Germinal center (tissue), 1 donor: ENCODE measurements around the gene ADGRA3.
"Not testable (repeated sequence)": the region's sequence is repeated elsewhere in the genome, so short reads cannot be mapped to it uniquely, and the experiment has no call there.

ENCODE experiments used
- DNase-seq: peaks from one replicate; pipeline ENCODE4 v3.0.0; 2012; ENCODE audit warnings: mixed read lengths, low spot score

Gene ADGRA3

DNA sequence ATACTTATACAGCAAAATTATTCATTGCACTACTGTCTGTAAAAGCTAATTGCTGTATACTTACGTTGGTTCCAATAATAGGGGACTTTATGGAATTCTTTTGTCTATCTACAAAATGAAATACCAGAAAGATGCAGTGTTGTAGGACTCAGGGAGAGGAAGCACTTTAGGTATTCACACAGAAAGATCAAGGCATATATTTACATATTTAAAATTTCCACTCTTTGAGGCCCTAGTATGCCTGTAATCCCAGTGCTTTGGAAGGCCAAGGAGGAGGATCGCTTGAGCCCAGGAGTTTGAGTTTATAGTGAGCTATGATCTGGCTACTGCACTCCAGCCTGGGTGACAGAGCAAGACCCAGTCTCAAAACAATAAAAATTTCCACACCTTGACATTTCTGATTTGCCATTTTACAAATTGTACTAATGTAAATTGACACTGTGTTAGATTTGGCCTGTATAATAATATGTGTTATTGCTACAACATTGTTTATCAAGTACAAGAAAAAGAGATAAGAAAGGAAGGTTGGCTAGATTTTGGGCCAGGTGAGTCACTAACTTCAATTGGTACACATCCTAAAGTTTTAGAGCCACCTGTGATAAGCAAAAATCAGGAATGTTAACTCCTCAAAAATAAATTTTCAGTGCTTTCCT lies 35.1 kb downstream of the ADGRA3 start:
- DNase-seq, result no peak

DNA sequence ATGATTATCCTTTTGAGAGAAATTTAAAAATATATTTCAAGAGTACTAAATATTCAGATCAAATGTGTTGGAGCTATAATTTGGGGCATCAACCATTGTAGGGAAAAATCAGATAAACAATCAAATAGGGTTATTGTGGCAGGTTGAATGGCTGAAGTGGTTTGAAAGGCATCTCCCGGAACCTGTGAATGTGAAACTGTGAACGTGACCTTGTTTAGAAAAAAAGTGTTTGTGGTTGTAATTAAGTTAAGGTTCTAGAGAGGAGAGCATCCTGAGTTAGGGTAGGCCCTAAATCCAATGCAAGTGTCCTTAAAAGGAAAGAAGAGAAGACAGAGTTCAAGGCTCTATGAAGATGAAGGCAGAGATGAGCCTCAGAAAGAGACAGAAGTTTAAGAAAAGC lies 37.4 kb downstream of the ADGRA3 start:
- DNase-seq, result no peak

DNA sequence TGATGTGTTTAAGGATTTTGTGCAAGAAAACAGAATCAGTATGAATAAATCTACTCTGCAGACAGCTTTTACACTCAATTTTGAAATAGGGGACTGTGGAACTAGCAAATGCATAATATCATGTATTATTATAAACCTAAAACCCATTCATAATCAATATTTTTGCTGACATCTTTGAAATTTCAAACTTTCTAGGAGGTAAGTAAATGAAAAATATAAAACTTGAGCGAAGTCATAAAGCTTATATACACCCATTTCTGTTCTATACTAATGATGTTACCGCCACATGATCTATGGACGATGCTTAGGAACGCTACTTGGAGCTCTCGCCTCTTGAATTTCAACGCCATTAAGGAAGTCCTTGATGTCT lies 38.1 kb downstream of the ADGRA3 start:
- DNase-seq, result no peak

DNA sequence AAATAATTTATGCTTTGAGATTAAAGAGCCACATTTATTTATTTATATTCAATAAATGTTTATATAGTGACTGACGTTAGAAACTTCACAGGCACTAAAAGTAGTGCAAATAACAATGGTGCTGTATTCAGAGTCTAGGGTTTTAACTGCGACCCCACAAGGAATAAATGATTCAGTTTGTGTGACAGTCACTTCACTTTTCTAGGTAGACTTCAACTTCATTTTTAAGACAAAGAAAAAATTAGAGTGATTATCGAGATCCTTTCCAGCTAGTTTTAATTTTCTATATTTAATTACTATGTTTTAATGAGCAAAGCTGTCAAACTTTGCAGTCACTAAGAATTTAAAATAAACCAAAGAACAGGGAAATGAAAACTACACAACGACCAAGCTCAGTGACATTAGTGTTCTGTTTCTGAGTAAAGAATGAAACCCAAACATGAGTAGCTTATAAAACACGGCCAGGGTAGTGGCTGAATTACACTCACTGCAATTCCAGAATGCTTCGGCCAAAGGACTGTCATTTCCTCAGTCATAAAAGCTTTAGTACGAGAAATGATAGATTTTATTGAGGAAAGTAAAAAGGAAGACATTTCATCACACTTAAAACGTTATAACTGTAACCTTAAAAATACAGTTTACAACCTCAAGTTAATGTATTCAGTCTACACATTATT lies 38.6 kb downstream of the ADGRA3 start:
- DNase-seq, result no peak

DNA sequence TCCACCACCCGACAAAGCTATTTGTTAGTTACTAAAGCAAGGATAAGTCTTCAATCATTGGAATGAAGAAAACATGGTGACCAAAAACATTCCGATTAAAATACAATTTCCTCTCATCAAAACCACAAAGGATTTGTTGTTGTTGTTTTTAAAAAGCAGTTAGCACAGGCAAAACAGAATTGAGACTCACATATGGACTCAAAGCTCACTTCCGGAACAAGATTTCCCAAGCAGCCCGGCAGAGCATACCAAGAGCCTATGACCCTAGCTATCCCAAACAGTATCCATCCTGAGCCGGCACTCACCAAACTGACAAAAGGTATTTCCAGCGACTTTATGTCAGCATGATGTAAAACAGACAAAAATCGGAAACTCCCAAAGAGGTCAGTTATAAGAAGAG lies 39.9 kb downstream of the ADGRA3 start:
- no peak for DNase-seq

DNA sequence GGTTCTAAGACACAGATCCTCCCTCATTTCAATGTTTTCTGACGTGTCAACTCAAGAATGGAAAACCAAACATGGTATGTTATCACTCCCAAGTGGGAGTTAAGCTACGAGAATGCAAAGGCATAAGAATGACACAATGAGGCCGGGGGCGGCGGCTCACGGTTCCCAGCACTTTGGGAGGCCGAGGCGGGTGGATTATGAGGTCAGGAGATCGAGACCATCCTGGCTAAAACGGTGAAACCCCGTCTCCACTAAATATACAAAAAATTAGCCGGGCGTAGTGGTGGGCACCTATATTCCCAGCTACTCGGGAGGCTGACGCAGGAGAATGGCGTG lies 40.6 kb downstream of the ADGRA3 start:
- not testable (repeated sequence) for DNase-seq

DNA sequence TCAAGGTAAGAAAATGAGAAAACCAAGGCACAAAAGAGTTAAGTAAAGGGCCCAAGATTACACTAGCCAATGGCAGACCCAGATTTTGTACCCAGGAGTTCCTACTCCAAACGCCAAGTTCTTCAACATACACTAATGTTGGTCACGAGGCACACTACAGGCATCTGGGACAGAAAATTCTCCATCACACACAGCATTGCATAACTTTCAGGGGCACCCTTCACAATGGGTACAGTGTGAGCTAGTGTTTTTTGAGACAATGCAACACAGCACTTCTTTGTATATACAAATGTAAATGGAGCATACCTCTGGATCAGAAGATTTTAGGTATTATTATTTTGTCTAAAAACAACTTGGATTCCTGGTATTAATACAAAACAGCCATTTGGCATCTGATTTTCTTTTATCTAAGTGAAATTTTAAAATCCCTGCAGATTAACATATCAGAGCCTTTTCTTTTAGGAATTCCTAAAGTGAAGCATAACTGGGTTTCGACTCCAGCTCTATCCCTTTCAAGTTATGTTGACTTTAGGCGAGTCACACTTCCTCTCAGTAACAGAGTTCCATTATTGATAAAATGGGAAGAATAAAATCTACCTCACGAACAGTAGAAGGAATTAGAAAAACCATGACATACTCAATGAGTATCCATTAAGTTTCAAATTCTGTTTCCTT lies 41.1 kb downstream of the ADGRA3 start:
- no peak for DNase-seq

DNA sequence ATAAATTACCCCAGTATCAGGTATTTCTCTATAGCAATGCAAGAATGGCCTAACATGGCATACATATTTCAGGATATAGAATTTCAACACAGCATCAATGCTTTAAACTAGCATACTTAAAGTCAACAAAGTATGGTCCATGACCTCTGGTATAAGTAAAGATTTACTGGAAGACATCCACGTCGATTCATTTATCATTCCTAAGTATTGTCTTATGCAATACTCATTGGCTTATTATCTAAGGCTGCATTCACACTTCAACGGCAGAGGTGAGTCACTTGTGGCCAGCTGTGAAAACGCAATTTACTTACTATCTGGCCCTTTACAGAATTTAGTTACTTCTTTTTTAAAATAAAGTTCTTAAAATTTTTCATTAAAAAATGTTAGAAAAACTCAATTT lies 42.6 kb downstream of the ADGRA3 start:
- DNase-seq, result no peak

DNA sequence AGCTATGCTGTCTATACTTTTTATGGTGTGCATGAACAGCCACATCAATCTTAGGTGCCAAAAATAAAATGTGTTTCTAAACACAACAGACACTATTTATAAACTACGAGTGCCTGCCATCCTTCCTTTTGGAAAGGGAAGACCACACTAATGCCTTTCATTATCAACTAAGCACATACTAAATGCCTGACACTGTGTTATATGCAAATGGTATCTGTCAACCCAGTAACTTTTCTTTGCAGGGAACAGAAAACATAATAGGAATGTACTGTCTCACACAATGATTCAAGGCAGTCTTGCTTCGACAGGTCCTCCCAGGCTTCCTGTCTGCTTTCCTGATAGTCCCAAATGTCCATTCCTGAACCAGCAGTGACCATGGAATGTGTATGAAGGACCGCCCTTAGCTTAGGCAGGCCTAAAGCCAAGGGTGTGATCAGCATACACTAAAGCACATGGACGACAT lies 43.8 kb downstream of the ADGRA3 start:
- DNase-seq, result no peak

DNA sequence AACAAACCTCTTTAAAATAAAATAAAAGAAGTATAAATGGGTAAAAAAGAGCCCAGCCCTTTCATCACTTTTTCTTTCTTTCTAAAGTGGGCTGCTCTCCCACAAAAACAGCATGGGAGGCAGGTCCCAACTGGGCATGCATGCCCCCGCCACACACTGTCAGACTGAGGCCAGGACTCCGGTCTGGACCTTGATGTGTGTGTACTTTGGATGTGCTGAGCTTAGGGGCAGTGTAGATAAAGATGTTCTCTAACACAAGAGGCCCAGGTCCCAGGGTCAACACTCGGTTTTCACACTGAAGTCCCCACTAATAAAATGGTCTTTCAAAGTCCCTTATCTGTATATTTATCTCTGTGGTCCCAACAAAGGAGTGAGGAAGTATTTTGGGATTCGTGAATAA lies 44.4 kb downstream of the ADGRA3 start:
- no peak for DNase-seq

DNA sequence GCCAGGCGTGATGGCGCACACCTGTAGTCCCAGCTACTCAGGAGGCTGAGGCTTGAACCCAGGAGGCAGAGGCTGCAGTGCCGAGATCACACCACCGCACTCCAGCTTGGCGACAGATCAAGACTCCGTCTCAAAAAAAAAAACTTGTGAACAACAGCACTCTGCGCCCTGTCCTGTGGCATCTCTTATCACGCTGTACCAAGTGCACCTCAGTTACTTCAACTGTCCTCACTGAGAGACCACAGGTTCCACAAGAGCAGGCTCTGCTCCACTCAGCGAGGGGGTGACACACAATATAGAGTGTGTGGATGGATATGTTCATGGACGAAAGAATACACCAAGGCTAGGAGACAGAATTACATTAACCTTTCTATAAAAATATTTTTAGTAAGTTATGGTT lies 49.3 kb downstream of the ADGRA3 start:
- DNase-seq, result no peak

DNA sequence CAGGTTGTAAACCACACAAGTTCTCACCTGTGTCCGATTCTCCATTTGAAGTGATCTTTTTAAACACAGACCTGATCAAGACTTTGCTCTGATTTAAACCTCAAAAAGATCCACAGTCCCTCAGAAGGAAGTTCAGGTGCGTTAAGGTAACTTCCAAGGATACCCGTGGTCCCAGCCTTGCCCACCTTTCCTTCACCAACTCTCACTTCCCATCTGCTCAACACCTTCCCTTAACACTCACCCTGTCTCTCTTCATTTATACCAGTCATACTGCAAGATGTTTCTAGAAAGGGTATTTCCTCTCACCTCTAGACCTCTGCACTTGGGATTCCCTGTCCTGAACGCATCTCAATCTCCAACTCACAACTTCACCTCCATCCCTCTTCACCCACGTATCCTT lies 49.9 kb downstream of the ADGRA3 start:
- no peak for DNase-seq

DNA sequence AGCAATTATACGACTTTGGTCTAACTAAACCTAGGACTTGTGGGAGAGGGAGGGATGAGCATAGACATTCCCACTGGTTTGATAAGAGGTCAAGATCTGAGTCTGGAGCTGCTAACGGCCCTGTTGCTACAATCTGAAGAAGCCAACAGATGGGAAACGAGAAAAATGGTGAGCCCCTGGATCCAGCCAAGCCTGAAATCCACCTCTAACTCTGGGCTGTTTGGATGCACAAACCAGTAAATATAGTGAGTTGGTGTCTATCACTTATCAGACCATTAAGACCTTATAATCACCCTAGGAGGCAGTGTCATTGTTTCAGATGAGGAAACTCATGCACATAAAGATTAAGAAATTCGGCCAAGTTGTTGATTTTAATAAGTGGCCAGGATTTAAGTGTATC lies 50.5 kb downstream of the ADGRA3 start:
- DNase-seq, result no peak

DNA sequence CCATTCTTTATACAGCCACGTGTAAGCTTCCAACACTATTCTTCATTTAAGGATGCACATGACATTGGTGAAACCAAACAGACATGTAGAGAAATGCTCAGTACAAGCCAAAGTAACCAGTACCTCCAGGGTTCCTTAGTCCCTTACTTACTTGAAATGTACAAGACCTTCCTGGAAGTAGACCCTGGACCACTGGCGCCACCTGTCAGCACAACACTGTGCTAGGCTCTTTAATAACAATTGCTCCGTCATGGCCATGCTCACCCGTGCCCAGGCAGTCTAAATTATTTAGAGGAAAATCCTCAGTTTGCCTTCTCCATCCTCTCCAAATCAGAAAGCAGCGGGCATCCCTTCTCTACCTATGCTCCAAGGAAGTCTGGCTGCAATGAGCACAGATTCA lies 52.7 kb downstream of the ADGRA3 start:
- no peak for DNase-seq

DNA sequence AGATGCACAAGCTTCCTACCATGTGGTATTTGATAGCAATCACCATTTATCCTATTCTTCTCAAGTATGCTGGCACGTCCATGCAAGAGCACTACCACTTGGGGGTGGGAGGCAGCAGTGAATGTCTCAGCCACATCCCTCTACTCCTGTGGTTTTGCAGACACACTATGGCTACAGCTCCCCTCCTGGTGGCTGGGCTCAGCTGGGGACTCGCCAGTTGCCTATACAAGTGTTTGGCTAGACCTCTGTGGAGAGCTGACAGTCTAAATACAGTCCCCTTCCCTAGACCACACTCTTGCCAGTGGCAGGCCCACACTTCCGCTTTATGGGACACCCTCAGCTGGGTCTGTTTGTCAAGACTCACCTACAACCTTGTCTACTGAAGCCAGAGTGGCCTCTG lies 53.2 kb downstream of the ADGRA3 start:
- DNase-seq, result no peak

DNA sequence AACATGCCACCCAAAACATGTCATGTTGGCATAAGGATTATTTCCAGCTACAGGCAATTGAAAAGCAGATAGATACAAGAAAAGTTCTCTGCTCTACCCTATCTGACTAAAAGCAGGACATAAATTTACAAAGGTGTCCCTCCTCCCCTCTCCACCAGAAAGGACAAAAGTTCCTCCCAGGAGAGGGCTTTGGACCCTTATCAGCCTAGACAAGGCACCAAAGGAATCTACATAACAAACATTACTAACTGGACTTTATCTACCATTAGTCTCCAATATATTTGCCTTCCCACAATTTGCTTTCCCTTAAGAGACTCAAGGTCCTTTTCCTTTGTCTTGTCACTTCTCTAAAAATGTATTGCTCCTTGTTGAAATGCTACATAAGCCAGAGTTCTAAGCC lies 55.6 kb downstream of the ADGRA3 start:
- DNase-seq, result no peak

DNA sequence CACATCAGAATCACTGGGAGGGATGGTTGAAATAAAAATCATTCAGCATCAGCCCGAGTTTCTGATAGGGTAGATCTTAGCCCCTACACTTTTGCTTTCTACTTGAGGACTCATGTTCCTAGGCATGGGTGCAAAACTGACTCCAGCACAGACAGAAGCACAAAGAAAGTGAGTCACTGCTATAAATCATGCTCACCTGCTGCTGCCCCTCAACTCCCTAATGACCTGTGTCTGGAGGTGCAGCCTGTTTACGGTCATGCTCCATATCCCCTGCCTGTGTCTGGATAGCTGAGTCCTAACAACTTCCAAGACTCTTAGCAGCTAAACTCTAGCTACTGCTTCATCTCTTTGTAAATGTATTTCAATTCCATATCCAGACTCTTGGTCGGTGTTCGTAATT lies 57.8 kb downstream of the ADGRA3 start:
- DNase-seq, result no peak

DNA sequence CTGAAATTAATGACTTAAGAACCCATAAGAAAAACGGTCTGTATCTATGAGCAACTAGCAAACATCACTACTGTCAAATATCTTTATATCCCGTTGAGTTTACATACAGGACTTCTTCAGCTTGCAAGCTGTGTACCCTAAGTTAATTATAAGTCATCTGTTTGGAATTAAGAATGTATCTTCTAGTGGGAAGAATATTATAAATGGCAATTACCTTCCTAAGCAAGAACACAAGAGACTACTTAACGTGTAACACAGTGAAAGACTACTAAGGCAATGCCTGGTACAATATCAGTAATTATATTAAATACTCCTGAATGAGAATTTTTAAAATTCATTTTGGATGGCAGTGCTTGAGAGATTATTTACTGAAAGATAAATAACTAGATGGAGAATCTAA lies 58.5 kb downstream of the ADGRA3 start:
- no peak for DNase-seq

DNA sequence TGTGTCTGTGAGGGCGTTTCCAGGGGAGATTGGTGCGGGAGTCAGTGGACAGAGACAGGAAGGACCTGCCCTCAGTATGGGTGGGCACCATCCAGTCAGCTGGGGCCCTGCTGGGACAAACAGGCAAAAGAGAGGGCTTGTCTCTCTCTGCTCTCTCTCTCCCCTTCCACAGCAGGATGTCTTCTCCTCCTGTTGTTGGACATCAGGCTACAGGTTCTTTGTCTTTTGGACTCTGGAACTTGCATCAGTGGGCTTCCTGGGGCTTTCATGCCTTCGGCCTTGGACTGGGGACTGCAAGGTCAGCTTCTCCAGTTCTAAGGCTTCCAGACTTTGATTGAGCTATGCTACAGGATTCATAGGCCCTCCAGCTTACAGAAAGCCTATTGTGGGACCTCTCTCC lies 59.6 kb downstream of the ADGRA3 start:
- no peak for DNase-seq

DNA sequence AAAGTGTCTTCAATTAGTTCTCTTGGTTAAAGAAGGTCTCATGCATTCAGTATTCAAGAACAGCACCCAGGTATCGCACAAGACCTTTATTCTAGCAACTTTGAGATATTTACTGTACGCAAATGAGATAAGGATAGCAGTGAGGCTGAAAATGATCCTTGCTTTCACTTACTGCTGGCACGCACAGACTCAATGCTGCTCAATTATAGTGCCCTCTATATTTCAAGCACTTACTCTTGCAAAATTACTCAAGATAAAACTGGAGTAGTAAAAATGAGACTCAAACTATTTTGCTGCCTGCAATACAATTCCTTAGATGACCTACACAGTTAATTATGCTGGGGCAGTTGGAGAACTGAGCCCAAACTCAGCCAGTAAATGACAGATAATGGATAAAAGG lies 60.9 kb downstream of the ADGRA3 start:
- no peak for DNase-seq

DNA sequence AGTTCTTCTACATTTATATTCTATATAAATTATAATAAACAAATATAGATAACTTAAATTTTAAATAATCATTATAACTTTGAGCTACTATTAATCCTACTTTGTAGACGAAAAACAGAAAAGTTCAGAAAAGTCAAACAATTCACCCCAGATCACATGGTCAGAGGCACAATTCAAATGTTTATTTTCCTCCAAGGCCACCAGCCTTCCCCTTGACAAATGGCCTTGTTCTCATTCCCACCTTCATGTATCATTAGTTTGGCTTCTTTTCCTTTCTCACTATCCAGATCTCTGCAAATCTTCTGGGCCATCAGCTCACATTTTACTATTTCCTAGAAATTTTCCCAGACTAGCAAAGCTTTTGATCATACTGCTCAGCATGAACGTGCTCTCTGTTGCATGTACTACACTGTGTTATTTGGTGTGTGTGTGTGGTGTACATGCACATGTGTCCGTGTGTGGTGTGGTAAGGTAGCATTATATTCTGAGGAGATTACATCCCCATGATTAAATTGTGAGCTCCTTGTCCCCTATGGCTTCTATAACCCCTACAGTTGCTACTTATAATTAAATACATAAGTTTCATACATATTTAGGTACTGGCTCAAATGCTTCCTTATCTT lies 61.5 kb downstream of the ADGRA3 start:
- DNase-seq, result no peak

DNA sequence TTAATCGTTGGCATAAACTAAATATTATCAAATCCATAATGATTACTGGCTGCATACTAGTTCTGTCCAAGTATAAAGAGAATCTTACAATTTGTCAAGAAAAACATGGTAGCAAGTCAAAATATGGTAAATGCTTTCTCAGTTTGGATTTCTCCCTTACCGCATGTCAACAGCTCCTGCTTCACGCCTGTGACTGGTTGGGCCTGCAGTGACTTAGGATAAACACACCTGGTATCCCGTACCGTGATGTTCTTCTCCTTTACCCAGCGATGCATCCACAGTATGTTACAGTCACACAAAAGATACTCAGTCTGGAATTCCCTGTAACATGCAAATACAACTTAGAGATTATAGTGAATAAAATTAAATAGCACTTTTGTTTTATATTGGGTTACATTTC lies 71.1 kb downstream of the ADGRA3 start:
- no peak for DNase-seq

DNA sequence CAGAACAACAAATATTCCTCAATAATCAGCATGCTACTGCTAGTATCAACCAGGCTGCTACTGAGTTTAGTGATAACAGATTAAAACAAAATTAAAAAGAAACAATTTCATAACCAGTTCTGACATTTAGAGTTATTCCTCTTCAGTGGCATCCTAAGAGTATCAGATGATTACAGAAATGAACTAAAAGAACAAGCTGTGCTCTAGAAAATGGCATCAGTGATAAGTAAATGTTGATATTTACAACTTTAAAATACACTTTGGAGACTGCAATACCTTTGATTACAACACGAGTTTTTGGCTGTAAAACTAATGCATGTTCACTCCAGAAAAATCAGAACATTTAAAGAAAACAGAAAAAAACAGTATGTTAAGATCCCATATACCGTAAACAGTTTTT lies 72.9 kb downstream of the ADGRA3 start:
- no peak for DNase-seq
